IMR-90 (cell line): ENCODE data around the gene FOXP1. TPM values are rescaled to one million over a fixed set of nuclear protein-coding genes. Genes with fewer than 3 reads are reported as not detected.

Experiments used
- ATAC-seq: fragments of 200-7000 bp; cut with Tn5 transposase; 2 replicates; pipeline ENCODE4 v1.9.1; 2020; ENCODE audit warnings: low read depth, mild to moderate bottlenecking, moderate library complexity
- BruUV-seq: library from RNA; stranded (reverse); fragments of 400-500 nt; replicated peaks from 2 replicates; lab custom pipeline; 2021; lab: Mats Ljungman, UMichigan
- CTCF ChIA-PET: fragments of 300-600 bp; formaldehyde crosslinking; extraction: SDS; loops from one replicate; lab custom pipeline; 2021; ENCODE audit warnings: antibody characterized with exemption; lab: Yijun Ruan, JAX
- POLR2A ChIA-PET: fragments of 300-600 bp; sonication (Branson Sonifier 250); formaldehyde crosslinking; loops from one replicate; lab custom pipeline; 2022; ENCODE audit warnings: antibody characterized with exemption; ENCODE audit not compliant: unreplicated experiment; lab: Charles Lee
- DNase-seq: peaks from one replicate; pipeline ENCODE4 v3.0.0; 2013
- H2AFZ ChIP-seq: replicated peaks from 2 replicates; pipeline ENCODE3; 2013; ENCODE audit warnings: low read length, mild to moderate bottlenecking; ENCODE audit not compliant: poor library complexity
- H2AK5ac ChIP-seq: 2 replicates; pipeline ENCODE4 v1.6.1; 2013; ENCODE audit warnings: low read depth, low read length, inconsistent platforms
- H2AK9ac ChIP-seq: replicated peaks from 2 replicates; pipeline ENCODE3; 2013; ENCODE audit warnings: mild to moderate bottlenecking, low read depth, low read length, moderate library complexity; ENCODE audit not compliant: poor library complexity
- H2BK120ac ChIP-seq: 2 replicates; pipeline ENCODE4 v1.6.1; 2013; ENCODE audit warnings: low read depth, low read length, inconsistent platforms
- H2BK15ac ChIP-seq: 3 replicates; pipeline ENCODE4 v1.6.1; 2013; ENCODE audit warnings: low read depth, low read length, inconsistent platforms
- H2BK20ac ChIP-seq: 2 replicates; pipeline ENCODE4 v1.6.1; 2013; ENCODE audit warnings: low read depth, mild to moderate bottlenecking, inconsistent platforms, low read length, moderate library complexity
- H2BK5ac ChIP-seq: 2 replicates; pipeline ENCODE4 v1.6.1; 2013; ENCODE audit warnings: mild to moderate bottlenecking, low read depth, low read length, inconsistent platforms; ENCODE audit not compliant: poor library complexity, severe bottlenecking
- H3K14ac ChIP-seq: replicated peaks from 2 replicates; pipeline ENCODE4 v1.6.1; 2013; ENCODE audit warnings: low read depth, low read length, inconsistent platforms
- H3K18ac ChIP-seq: 2 replicates; pipeline ENCODE4 v1.6.1; 2013; ENCODE audit warnings: low read depth, low read length, control low read depth
- H3K23ac ChIP-seq: 2 replicates; pipeline ENCODE4 v1.6.1; 2013; ENCODE audit warnings: low read depth, low read length, inconsistent platforms
- H3K27ac ChIP-seq: 2 replicates; pipeline ENCODE4 v1.5.1; 2013; ENCODE audit warnings: mild to moderate bottlenecking, control low read depth, low read length; ENCODE audit not compliant: insufficient read depth
- H3K27me3 ChIP-seq: 2 replicates; pipeline ENCODE4 v1.6.1; 2013; ENCODE audit warnings: low read length; ENCODE audit not compliant: control insufficient read depth, insufficient read depth
- H3K36me3 ChIP-seq: 2 replicates; pipeline ENCODE4 v1.6.1; 2013; ENCODE audit warnings: low read length, mixed read lengths; ENCODE audit not compliant: control insufficient read depth, insufficient read depth
- H3K4ac ChIP-seq: 2 replicates; pipeline ENCODE4 v1.6.1; 2013; ENCODE audit warnings: low read depth, low read length, inconsistent platforms
- H3K4me1 ChIP-seq: 2 replicates; pipeline ENCODE4 v1.6.1; 2013; ENCODE audit warnings: low read length, mixed read lengths; ENCODE audit not compliant: control insufficient read depth, insufficient read depth
- H3K4me2 ChIP-seq: 2 replicates; pipeline ENCODE4 v1.6.1; 2013; ENCODE audit warnings: low read depth, mild to moderate bottlenecking, control low read depth, low read length, moderate library complexity
- H3K4me3 ChIP-seq: 2 replicates; pipeline ENCODE4 v1.5.1; 2013; ENCODE audit warnings: low read depth, mild to moderate bottlenecking, control low read depth, low read length, moderate library complexity; ENCODE audit not compliant: insufficient read depth
- H3K56ac ChIP-seq: 2 replicates; pipeline ENCODE4 v1.6.1; 2013; ENCODE audit warnings: low read length, inconsistent platforms; ENCODE audit not compliant: insufficient read depth; ENCODE audit errors: extremely low read depth
- H3K79me1 ChIP-seq, 2 experiments: 2 replicates each; pipeline ENCODE4 v1.6.1; 2013; ENCODE audit warnings: low read length in 2 of 2, inconsistent platforms in 1 of 2, low read depth in 1 of 2
- H3K9ac ChIP-seq: 2 replicates; pipeline ENCODE4 v1.6.1; 2013; ENCODE audit warnings: low read depth, low read length, control low read depth
- H3K9me1 ChIP-seq: 2 replicates; pipeline ENCODE4 v1.6.1; 2013; ENCODE audit warnings: low read length, inconsistent platforms; ENCODE audit not compliant: insufficient read depth
- H3K9me3 ChIP-seq: 2 replicates; pipeline ENCODE4 v1.6.1; 2013; ENCODE audit warnings: low read length; ENCODE audit not compliant: control insufficient read depth, insufficient read depth
- H4K20me1 ChIP-seq: 2 replicates; pipeline ENCODE4 v1.6.1; 2013; ENCODE audit warnings: low read length, inconsistent platforms; ENCODE audit not compliant: insufficient read depth
- H4K5ac ChIP-seq: 2 replicates; pipeline ENCODE4 v1.6.1; 2013; ENCODE audit warnings: mild to moderate bottlenecking, low read depth, low read length, control low read depth
- H4K8ac ChIP-seq, 2 experiments: 2 replicates each; pipeline ENCODE4 v1.6.1; 2013; ENCODE audit warnings: low read depth in 2 of 2, low read length in 2 of 2, control low read depth in 1 of 2, inconsistent platforms in 1 of 2
- H4K91ac ChIP-seq: 2 replicates; pipeline ENCODE4 v1.6.1; 2013; ENCODE audit warnings: low read depth, low read length, inconsistent platforms; ENCODE audit not compliant: insufficient read depth
- BHLHE40 ChIP-seq: fragments of 150-350 bp; IDR thresholded peaks from 2 replicates; pipeline ENCODE4 v1.6.1; 2016; ENCODE audit warnings: mild to moderate bottlenecking, low read depth, low read length
- CEBPB ChIP-seq: IDR thresholded peaks from 2 replicates; pipeline ENCODE4 v1.6.1; 2012; ENCODE audit warnings: low read depth, low read length, improper control_type of control experiment
- CHD1 ChIP-seq: IDR thresholded peaks from 2 replicates; pipeline ENCODE4 v1.6.1; 2012; ENCODE audit warnings: low read depth, low read length, improper control_type of control experiment
- CTCF ChIP-seq: conservative IDR thresholded peaks from 2 replicates; pipeline ENCODE4 v1.5.1; 2012; ENCODE audit warnings: mild to moderate bottlenecking, low read depth, low read length, improper control_type of control experiment
- ELK1 ChIP-seq: fragments of 150-350 bp; IDR thresholded peaks from 2 replicates; pipeline ENCODE4 v1.6.1; 2016; ENCODE audit warnings: low read depth, mild to moderate bottlenecking, low read length, moderate library complexity, borderline replicate concordance
- FOS ChIP-seq: fragments of 150-350 bp; IDR thresholded peaks from 2 replicates; pipeline ENCODE4 v1.6.1; 2016; ENCODE audit warnings: low read depth, low read length
- MAZ ChIP-seq: IDR thresholded peaks from 2 replicates; pipeline ENCODE4 v1.6.1; 2012; ENCODE audit warnings: low read depth, mild to moderate bottlenecking, low read length, improper control_type of control experiment, moderate library complexity, borderline replicate concordance
- MXI1 ChIP-seq: IDR thresholded peaks from 2 replicates; pipeline ENCODE4 v1.6.1; 2012; ENCODE audit warnings: low read depth, mild to moderate bottlenecking, low read length, moderate library complexity, borderline replicate concordance
- NFE2L2 ChIP-seq: fragments of 150-350 bp; IDR thresholded peaks from 2 replicates; pipeline ENCODE4 v1.6.1; 2016; ENCODE audit warnings: low read depth, mild to moderate bottlenecking, low read length
- POLR2A ChIP-seq: IDR thresholded peaks from 2 replicates; pipeline ENCODE4 v1.6.1; 2012; ENCODE audit warnings: mild to moderate bottlenecking, low read depth, low read length
- RAD21 ChIP-seq: IDR thresholded peaks from 2 replicates; pipeline ENCODE4 v1.6.1; 2012; ENCODE audit warnings: low read length, improper control_type of control experiment
- RCOR1 ChIP-seq: IDR thresholded peaks from 2 replicates; pipeline ENCODE4 v1.6.1; 2012; ENCODE audit warnings: mild to moderate bottlenecking, low read length, improper control_type of control experiment; ENCODE audit not compliant: insufficient replicate concordance
- RFX5 ChIP-seq: IDR thresholded peaks from 2 replicates; pipeline ENCODE4 v1.8.0; 2012; ENCODE audit warnings: low read depth, mild to moderate bottlenecking, low read length, moderate library complexity
- USF2 ChIP-seq: fragments of 150-350 bp; IDR thresholded peaks from 2 replicates; pipeline ENCODE4 v1.6.1; 2017; ENCODE audit warnings: mild to moderate bottlenecking, antibody characterized with exemption, low read length, low read depth
- WGBS, 2 experiments: methylation state at CpG; one replicate each; pipeline versions ENCODE4 v1.1.5 to v1.1.7; 2013; ENCODE audit warnings: missing lambda C conversion rate in 2 of 2; ENCODE audit not compliant: insufficient read length in 1 of 2; ENCODE audit errors: extremely low coverage in 2 of 2; 5-methylcytosine and 5-hydroxymethylcytosine counted together
- dilution Hi-C: fragments of 300-500 bp; cut with HindIII; formaldehyde crosslinking; loops from one replicate; pipeline ENCODE4 v1.14.3; 2018; ENCODE audit warnings: low sequenced_read_pairs; ENCODE audit not compliant: unreplicated experiment
- in situ Hi-C: fragments of 300-500 bp; cut with MboI; formaldehyde crosslinking; loops from 3 replicates; pipeline ENCODE4 v1.14.3; 2019; ENCODE audit warnings: low sequenced_read_pairs, inconsistent platforms, mixed read lengths
- intact Hi-C: fragments of 100-400 bp; cut with micrococcal nuclease; formaldehyde crosslinking; loops from 2 replicates; pipeline ENCODE4 v1.10.0; 2022
- polyA plus RNA-seq, 3 experiments: library from polyadenylated mRNA; depleted of rRNA; stranded (reverse); fragments of >200 nt; gene quantifications; 2 replicates each; pipeline ENCODE4 v1.2.3, GENCODE V29; 2012; ENCODE audit warnings: low replicate concordance in 1 of 3
- total RNA-seq: library from RNA; depleted of rRNA; stranded (reverse); fragments of >200 nt; gene quantifications from 2 replicates; pipeline ENCODE4 v1.2.3, GENCODE V29; 2012

FOXP1 gene
- total and polyA plus RNA-seq, 2 of the 4 experiments (the other 2 are of a cell fraction), result 37.0 to 132 TPM

- POLR2A ChIA-PET, result no interaction called here
Observed at GRCh38 chr3:71560665-71561064, 22.9 kb downstream of the FOXP1 start.

More at GRCh38 chr3:71560665-71561064, 22.9 kb downstream of the FOXP1 start:
- H3K9me3 ChIP-seq, result peaks cover 2% of the 10 kb centered on the region; the same call in 1 of the 2 replicates
- no peak overlapping the region for H2BK20ac ChIP-seq
- no peak overlapping the region for H2AK5ac ChIP-seq
- no peaks in the 10 kb centered on the region for H4K20me1 ChIP-seq
- H4K91ac ChIP-seq, result no peak overlapping the region
- H3K14ac ChIP-seq, result no peak overlapping the region
- no peak overlapping the region for H3K4me2 ChIP-seq
- no peak for TF ChIP-seq MAZ
- TF ChIP-seq BHLHE40, result no peak
- no peak for TF ChIP-seq POLR2A
- no peak for TF ChIP-seq RCOR1
- TF ChIP-seq NFE2L2, result no peak
- TF ChIP-seq ELK1, result no peak
- no peak for TF ChIP-seq RFX5
- TF ChIP-seq USF2, result no peak
- no peak for TF ChIP-seq MXI1
- no peak for TF ChIP-seq CHD1
- no peak for TF ChIP-seq CTCF
- TF ChIP-seq FOS, result no peak
- TF ChIP-seq CEBPB, result no peak
- TF ChIP-seq RAD21, result no peak
- H3K23ac ChIP-seq, result no peak overlapping the region
- no peak overlapping the region for H4K5ac ChIP-seq
- no peak overlapping the region for H3K56ac ChIP-seq
- dilution Hi-C loops, result no loop called here
- WGBS, 2 experiments, result no CpG with 5 or more reads among the region's 2 CpGs
- H2BK15ac ChIP-seq, result no peak overlapping the region
- H3K9ac ChIP-seq, result no peak overlapping the region
- DNase-seq, result peak; percentile 20
- no peak overlapping the region for H4K8ac ChIP-seq
- no peaks in the 10 kb centered on the region for H3K27me3 ChIP-seq
- H2BK5ac ChIP-seq, result no peak overlapping the region
- in situ Hi-C loops, result no loop called here
- peaks cover 9% of the 10 kb centered on the region for H3K4me1 ChIP-seq
- intact Hi-C loops, result no loop called here
- no peak overlapping the region for H3K18ac ChIP-seq
- H2AFZ ChIP-seq, result no peak overlapping the region
- H3K4ac ChIP-seq, result no peak overlapping the region
- H3K79me1 ChIP-seq, result peaks cover 32 to 45% of the 10 kb centered on the region in 2 experiments
- no peak for ATAC-seq
- no peak overlapping the region for H2AK9ac ChIP-seq
- BruUV-seq, result no TSS peak
- H3K9me1 ChIP-seq, result peaks cover 7% of the 10 kb centered on the region
- H3K36me3 ChIP-seq, result no peaks in the 10 kb centered on the region; the same call in 1 of the 2 replicates
- CTCF ChIA-PET, result no interaction called here
- H2BK120ac ChIP-seq, result no peak overlapping the region
- H3K4me3 ChIP-seq, result no peak overlapping the region
- no peak overlapping the region for H3K27ac ChIP-seq
